NB4 (cell line): ENCODE measurements around the gene PPIL4.
A peak's percentile ranks its signal among the peaks of the same experiment; 100 is the strongest.

Experiments used
- DNase-seq: peaks from one replicate; pipeline ENCODE4 v3.0.0; 2010; ENCODE audit warnings: low read depth
- H3K4me3 ChIP-seq: one replicate; pipeline ENCODE4 v1.5.1; 2011; ENCODE audit warnings: mild to moderate bottlenecking, low read depth, low read length, moderate library complexity
- MAX ChIP-seq: IDR thresholded peaks from 2 replicates; pipeline ENCODE4 v1.6.1; 2011; ENCODE audit warnings: low read depth, low read length
- MYC ChIP-seq: IDR thresholded peaks from 2 replicates; pipeline ENCODE4 v1.6.1; 2011; ENCODE audit warnings: low read depth, low read length
- POLR2A ChIP-seq: IDR thresholded peaks from 2 replicates; pipeline ENCODE4 v1.6.1; 2011; ENCODE audit warnings: mild to moderate bottlenecking; ENCODE audit not compliant: insufficient read length; ENCODE audit errors: extremely low read depth
- TF ChIP-seq, protein P1 (sequence below): IDR thresholded peaks from one replicate; pipeline ENCODE4 v1.5.1; 2012; ENCODE audit warnings: low read depth, low read length

Gene PPIL4

DNA sequence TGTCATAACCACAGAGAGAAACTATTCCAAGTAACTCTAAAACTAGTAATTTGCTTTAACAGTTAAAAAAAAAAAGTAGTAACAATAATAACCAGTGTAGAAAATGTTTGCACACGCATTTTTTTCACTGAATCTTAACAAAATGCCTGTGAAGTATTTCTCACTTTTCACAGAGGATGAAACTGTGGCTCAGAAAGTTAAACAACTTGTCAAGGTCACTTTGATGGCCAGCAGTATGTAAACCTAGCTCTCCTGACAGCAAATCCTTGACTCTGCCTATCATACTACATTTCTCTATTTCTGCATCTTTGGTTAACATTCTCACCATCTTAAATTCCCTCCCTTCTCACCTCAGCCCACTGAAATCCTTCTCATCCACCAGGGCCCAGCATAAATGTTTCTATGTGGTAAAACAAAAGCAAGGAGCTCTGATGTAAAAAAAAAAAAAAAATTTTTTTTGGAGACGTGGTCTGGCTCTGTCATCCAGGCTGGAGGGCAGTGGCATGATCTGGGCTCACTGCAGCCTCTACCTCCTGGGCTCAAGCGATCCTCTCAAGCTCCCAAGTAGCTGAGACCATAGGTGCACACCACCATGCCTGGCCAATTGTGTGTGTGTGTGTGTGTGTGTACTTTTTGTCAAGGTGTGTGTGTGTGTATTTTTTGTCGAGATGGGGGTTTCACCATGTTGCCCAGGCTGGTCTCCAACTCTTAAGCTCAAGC lies 34.9 kb downstream of the PPIL4 start:
- H3K4me3 ChIP-seq: no peak overlapping the region
- DNase-seq: no peak
- TF ChIP-seq MYC (no peak), MAX (no peak)
- TF ChIP-seq, protein P1, sequence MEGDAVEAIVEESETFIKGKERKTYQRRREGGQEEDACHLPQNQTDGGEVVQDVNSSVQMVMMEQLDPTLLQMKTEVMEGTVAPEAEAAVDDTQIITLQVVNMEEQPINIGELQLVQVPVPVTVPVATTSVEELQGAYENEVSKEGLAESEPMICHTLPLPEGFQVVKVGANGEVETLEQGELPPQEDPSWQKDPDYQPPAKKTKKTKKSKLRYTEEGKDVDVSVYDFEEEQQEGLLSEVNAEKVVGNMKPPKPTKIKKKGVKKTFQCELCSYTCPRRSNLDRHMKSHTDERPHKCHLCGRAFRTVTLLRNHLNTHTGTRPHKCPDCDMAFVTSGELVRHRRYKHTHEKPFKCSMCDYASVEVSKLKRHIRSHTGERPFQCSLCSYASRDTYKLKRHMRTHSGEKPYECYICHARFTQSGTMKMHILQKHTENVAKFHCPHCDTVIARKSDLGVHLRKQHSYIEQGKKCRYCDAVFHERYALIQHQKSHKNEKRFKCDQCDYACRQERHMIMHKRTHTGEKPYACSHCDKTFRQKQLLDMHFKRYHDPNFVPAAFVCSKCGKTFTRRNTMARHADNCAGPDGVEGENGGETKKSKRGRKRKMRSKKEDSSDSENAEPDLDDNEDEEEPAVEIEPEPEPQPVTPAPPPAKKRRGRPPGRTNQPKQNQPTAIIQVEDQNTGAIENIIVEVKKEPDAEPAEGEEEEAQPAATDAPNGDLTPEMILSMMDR: no peak

GRCh38 chr6:149508485-149508884 lies 37.4 kb downstream of the PPIL4 start:
- no peak for DNase-seq
- TF ChIP-seq MYC: no peak
- no peak for TF ChIP-seq MAX
- TF ChIP-seq POLR2A: no peak
- TF ChIP-seq, protein P1: no peak
- H3K4me3 ChIP-seq: no peak overlapping the region

- no peak for TF ChIP-seq POLR2A
- no peak for DNase-seq
- no peak overlapping the region for H3K4me3 ChIP-seq
Measured at GRCh38 chr6:149503872-149504271, 42.0 kb downstream of the PPIL4 start.

GRCh38 chr6:149503276-149503675 lies 42.6 kb downstream of the PPIL4 start:
- H3K4me3 ChIP-seq: no peak overlapping the region
- TF ChIP-seq POLR2A: no peak
- TF ChIP-seq MYC: no peak
- no peak for TF ChIP-seq MAX
- TF ChIP-seq, protein P1: no peak
- peak; percentile 14 for DNase-seq

DNA sequence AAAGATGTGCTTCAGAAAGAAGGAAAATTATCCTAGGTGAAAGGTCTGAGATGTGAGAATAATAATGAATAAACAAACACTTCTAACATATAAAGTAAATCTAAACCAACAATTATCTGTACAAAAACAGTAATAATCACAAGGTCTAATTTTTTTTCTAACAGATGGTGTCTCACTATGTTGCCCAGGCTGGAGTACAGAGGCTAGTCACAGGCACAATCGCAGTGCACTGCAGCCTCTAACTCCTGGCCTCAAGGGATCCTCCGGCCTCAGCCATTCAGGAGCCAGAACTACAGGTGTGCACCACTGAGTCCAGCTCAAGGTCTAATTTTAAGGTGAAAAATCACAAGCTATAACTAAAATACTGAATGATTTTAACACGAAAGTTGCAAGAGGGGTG lies 44.1 kb downstream of the PPIL4 start:
- no peak for TF ChIP-seq POLR2A
- TF ChIP-seq MAX: no peak
- TF ChIP-seq, protein P1: no peak
- TF ChIP-seq MYC: no peak
- no peak overlapping the region for H3K4me3 ChIP-seq
- DNase-seq: no peak

- no peak for DNase-seq
- TF ChIP-seq MYC (no peak), MAX (no peak), POLR2A (no peak)
- TF ChIP-seq, protein P1: no peak
- no peak overlapping the region for H3K4me3 ChIP-seq
Measured at GRCh38 chr6:149501201-149501600, 44.6 kb downstream of the PPIL4 start.
